Iris pigment epithelial cell (primary cell): ENCODE results near the gene ZCCHC3.
A peak's percentile ranks its signal among the peaks of the same experiment; 100 is the strongest.
"Not testable (repeated sequence)": the region's sequence is repeated elsewhere in the genome, so short reads cannot be mapped to it uniquely, and the experiment has no call there.

ENCODE experiments used
- DNase-seq: peaks from one replicate; pipeline ENCODE4 v3.0.0-alpha.2; 2011; ENCODE audit warnings: low read depth

The ZCCHC3 gene, protein sequence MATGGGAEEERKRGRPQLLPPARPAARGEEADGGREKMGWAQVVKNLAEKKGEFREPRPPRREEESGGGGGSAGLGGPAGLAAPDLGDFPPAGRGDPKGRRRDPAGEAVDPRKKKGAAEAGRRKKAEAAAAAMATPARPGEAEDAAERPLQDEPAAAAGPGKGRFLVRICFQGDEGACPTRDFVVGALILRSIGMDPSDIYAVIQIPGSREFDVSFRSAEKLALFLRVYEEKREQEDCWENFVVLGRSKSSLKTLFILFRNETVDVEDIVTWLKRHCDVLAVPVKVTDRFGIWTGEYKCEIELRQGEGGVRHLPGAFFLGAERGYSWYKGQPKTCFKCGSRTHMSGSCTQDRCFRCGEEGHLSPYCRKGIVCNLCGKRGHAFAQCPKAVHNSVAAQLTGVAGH

GRCh38 chr20:297098-297924 is at the start of gene ZCCHC3:
ZCCHC3 (plus strand) TSS chr20:297570; CDS start chr20:297587, 17 bp downstream.
- DNase-seq, result peak; percentile 97

- no peak for DNase-seq
Measured at GRCh38 chr20:251354-251753, 46.0 kb upstream of the ZCCHC3 start.

DNA sequence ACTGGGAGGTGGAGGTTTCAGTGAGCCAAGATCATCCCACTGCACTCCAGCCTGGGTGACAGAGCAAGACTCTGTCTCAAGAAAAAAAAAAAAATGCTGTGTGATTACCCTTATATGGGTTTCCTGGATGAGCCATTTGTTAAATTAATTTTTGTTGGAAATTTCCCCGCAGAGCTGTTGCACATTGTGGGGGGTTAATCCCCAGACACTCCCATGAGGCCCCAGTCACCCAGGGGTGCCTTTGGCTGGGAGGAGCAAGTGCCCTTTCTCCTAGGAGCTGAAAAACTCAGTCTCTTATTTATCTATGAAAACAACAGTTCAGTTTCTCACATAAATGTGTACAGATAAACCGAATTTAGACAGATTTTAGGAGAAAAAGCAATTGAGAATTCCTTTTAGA is 44.6 kb upstream of the ZCCHC3 start:
- no peak for DNase-seq

DNA sequence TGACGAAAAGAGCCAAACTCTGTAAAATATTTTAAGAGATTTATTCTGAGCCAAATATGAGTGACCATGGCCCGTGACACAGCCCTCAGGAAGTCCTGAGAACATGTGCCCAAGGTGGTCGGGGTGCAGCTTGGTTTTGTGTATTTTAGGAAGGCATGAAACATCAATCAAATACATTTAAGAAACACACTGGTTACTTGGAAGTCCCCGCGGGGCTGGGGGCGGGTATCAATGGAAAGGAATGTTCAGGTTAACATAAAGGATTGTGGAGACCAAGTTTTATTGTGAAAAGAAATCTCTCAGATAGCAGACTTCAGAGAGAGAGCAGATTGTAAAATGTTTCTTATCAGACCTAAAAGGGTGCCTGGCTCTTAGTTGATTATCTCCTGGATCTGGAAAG is 43.9 kb upstream of the ZCCHC3 start:
- DNase-seq, result not testable (repeated sequence)

DNA sequence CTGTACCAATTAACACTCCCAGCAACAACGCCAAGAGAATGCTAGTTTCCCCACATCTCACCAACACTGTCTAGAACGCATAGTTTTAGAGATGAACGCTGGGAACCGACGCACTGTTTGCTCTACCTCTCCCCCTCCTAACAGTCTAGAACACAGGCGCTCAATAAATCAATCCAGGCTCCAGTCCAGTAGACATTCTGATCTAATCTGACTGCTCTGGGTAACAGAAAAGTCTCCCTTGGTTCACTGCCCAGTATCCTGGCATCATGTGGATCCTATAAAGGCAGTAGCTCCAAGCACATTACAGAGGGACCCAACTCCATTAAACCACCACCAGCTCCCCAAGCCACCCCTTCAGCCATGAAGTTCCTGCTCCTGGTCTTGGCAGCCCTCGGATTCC is 40.0 kb upstream of the ZCCHC3 start, which contains the start of gene DEFB132:
DEFB132 (plus strand) TSS at position 306 of the 400 bp plus-strand sequence; CDS start at position 361, 55 bp downstream.
- no peak for DNase-seq

- no peak for DNase-seq
Measured at GRCh38 chr20:258269-258858, 39.0 kb upstream of the ZCCHC3 start.

DNA sequence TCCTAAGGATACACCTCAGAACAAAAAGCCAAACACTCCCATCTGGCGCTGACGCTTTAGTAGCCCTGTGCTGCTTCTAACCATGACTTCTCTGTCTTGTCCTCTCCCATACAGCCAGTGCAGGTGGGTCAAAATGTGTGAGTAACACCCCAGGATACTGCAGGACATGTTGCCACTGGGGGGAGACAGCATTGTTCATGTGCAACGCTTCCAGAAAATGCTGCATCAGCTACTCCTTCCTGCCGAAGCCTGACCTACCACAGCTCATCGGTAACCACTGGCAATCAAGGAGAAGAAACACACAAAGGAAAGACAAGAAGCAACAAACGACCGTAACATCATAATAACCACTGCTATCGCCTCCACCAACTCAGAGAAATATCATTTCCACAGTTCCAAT is 38.4 kb upstream of the ZCCHC3 start:
- peak; percentile 29 for DNase-seq

- no peak for DNase-seq
Measured at GRCh38 chr20:259981-260380, 37.4 kb upstream of the ZCCHC3 start.

DNA sequence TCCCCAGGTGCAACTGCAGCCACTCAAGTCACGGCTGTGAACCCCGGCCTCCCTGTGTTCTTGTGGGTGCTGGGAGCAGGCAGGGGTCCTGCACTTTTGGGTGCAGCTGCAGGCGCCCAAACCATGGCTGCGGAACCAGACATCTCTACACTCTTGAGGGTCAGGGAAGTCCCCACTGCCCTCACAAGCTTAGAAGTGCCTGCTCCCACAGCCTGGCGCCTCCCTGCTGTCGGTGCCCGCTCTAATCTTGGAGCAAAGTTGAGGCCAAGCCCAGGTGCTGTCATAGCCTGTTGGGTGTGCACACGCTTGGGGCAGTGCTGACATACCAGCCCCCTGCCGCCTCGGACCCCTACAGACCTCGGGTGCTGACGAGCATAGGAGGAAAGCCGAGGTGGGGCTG is 33.7 kb upstream of the ZCCHC3 start:
- DNase-seq, result no peak

DNA sequence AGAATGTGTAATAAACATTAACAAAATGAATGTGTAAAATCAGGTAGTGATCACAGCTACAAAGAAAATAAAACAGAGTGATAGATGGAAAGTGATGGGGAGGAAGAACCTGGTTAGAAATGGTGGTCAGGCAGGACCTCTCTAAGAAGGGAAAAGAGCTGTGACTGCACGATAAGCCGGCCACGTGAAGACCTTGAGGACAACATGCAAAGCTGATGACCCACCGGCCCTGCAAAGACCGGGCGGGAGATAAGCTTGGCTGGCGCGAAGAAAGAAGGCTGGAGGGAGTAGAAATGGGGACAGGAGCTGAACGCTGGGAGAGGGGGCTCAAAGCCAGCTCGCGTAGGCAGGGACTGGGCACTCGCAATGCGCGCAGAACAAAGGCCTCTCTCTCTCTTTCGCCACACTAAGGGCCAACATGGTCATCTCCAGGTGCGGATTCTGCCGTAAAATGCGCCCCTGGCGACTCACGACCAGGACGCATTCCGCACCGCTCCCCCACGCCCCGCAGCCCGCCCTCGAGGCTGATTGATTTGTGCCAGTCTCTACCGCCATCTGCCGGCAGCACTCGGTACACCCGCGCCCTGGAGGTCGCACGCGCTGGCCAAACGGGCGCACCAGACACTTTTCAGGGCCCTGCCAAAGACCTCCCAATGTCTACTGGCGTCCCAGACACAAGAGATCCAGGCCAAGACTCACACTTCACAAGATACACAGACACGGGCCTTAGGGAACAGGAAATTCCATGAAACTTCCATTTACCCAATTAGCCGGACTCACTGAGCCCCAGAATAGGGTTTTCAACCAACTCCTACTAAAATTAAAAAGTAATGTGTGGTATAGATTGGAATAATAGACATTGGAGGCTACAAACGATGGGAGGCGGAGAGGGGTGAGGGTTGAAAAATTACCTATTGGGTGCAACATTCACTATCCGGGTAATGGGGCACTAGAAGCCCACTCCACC is 30.5 kb upstream of the ZCCHC3 start:
- DNase-seq, result peak; percentile 56

DNA sequence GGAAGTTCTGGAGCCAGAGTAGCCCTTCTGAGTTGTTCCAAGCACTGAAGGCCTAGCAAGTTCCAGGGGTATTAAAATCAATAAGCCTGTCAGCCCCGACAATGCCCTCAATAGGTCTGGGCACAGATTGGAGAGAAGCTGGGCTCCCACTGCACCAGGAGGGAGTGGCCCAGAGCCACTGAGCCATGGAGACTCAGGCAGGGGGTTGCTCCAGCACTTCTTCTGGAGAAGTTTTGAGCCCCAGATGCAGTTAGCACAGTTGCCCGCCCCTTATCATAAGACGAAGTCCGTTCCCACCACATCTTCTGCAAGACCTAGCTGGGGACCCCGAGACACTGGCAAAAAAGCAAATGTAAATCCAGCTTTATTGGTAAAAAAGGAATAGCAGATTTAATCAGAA is 26.9 kb upstream of the ZCCHC3 start:
- DNase-seq, result no peak

DNA sequence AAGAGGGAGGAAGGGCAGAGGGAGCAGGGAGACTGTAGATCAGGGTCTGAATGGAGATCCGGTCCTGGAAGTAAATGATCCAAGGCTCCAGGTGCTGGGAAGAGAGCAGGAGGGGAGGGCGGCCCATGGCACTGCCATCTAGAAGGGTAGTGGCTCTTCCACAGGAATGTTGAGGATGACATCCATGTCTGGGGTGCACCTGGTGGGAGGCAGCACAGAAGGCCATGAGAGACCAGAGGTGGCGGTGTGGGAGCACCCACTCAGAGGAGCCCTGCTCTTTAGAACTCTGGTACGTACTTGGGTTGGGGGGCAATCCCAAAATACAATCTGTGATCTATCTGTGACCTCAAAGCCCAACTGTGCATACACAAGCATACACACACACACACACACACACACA is 26.3 kb upstream of the ZCCHC3 start:
- no peak for DNase-seq

DNA sequence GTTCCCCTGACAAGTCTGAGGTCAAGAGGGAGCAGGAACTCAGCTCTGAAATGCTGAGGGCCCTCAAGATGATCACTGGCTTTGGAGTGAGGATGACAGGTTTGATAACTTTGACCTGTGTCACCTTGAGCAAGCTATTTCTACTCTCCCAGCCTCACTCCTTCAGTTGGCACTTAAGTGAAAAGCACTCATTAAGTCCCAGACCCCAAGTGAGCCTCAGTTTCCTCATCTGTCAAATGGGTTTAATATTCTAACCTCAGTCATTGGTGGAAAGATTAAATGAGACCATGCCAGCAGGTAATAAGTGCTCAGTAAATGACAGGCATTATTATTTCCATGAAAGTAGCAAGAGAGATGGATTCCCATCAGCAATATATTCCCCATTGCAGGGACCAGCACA is 25.8 kb upstream of the ZCCHC3 start:
- no peak for DNase-seq

DNA sequence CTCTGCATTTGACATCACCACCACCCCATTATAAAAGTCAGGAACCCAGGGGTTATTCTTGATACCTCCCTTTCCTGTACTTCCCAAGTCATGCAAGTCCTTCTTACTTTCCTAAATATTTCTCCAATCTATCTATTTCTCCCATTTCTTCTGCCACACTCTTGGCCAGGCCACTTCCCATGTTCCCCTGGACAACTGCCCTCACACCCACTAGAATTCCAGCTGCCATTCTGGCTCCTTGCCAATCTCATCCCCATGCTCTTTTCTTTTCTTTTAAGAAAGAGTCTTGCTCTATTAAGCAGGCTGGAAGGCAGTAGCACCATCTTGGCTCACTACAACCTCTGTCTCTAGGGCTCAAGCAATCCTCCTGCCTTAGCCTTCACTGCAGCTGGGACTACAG is 24.7 kb upstream of the ZCCHC3 start:
- DNase-seq, result no peak

GRCh38 chr20:273884-274283 is 23.5 kb upstream of the ZCCHC3 start:
- no peak for DNase-seq

DNA sequence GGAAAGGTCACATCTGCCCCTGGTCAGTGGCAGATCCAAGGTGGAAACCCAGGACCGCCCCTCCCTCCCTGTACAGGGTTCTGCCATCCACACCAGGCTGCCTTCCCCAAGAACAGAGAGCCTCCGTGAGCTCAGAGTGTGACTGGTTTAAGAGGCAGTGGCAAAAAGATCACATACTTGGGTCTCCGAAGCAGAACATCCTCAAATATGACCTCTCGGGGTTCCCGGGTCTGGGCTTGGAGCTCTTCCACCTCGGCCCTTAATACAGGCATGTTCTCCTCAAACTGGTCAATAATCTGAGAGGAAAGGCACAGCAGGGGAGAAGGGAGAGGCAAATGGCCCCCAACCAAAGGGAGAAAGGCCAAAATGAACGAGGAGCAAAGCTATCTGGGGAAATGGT is 21.6 kb upstream of the ZCCHC3 start:
- no peak for DNase-seq

DNA sequence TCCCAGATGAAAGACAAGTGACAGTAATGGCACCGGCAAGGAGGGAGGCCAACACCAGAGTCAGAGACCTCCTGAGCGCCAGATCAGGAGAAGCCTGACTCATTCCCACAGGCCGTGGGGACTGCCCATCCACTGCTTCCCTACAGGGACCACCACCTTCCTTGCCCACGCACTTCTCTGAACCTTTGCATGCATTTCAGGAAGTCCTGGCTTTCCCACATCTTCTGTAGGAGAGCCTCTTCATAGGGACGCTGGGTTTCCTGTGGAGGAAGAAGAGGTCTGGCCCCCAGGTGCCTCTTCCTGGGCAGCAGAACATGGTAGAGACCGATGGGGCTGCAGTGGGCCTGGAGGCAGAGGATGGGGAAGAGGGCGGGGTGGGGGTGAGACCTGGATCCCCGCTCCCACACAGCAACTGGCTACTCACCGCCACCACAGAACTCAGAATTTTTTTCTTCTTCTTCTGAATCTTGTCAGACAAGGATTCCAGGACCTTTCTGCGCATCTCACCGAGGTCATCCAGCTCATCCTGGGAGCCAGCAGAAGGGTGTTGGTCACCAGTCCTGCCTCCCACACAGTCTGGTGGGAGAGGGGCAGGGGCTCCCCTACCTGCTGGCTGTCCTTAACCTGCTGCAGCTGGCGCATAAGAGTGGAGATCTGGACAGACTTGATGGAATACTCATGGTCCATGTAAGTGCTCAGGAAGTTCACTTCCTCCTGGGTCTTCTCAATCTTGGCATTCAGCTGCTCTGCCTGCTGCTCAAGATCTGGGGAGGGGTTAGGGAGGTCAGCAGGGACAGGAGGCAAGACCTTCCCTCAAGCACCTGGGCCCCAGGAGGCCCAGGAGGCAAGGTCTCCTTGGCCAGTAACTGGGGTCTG is 20.5 kb upstream of the ZCCHC3 start:
- no peak for DNase-seq

DNA sequence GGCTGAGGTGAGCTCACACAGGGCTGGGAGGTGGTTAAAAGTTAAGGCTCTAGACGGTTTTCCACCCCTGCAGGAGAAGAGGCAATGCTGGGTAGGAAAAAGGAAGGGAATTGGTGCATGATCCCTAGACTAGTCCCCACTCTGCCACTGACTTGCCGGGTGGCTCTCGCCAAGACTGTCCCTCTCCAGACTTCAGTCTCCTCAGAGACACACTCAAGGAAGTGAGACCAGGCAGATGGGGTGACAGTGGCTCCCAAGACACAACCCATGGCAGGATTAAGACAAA is 19.9 kb upstream of the ZCCHC3 start:
- no peak for DNase-seq

- DNase-seq, result no peak
Measured at GRCh38 chr20:278181-278580, 19.2 kb upstream of the ZCCHC3 start.

DNA sequence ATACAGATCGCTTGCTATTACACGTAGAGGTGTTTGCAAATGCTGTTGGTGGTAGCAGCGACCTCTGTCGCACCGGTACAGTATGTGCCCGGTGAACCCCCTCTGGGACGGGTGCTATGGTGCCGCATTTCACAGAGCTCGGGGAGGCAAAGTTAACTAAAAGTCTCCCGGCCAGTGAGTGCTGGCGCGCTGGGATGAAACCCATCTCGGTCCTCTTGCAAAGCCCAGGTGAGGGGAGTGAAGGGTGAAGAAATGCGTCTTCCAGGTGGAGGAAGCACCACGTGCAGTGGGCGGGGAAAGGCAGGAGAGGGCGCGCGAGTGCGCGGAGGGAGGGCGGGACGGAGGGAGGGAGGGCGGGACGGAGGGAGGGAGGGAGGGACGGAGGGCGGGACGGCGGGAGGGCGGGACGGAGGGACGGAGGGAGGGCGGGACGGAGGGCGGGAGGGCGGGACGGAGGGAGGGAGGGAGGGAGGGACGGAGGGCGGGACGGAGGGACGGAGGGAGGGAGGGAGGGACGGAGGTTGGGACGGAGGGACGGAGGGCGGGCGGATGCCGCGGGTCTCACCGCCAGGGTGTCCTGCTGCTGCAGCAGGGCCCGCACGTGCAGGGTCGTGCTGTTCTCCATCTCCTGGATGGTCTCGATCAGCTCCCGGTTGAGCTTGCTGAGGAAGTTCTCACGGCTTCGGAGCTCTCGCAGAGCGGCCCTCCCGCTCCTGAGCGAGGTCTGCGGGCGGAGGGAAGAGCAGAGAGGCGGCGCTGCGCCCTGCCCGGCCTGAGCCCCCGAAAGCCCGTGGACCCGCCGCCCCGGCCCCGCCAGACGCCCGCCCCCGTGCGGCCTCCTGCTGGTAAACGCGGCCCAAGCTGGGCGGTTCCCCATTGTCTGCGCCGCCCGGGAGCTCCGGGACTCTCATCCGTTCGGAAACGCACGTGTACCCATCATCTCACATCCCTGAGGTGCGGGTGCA is 18.5 kb upstream of the ZCCHC3 start:
- DNase-seq, result peak; percentile 45
